ENCODE measurements around the gene AHR.

GRCh38 chr7:17326378-17326777 lies 27.9 kb downstream of the AHR start:
- no peak for TF ChIP-seq POLR2A (IDR thresholded peaks at IDR 0.05)
- TF ChIP-seq, protein P1, sequence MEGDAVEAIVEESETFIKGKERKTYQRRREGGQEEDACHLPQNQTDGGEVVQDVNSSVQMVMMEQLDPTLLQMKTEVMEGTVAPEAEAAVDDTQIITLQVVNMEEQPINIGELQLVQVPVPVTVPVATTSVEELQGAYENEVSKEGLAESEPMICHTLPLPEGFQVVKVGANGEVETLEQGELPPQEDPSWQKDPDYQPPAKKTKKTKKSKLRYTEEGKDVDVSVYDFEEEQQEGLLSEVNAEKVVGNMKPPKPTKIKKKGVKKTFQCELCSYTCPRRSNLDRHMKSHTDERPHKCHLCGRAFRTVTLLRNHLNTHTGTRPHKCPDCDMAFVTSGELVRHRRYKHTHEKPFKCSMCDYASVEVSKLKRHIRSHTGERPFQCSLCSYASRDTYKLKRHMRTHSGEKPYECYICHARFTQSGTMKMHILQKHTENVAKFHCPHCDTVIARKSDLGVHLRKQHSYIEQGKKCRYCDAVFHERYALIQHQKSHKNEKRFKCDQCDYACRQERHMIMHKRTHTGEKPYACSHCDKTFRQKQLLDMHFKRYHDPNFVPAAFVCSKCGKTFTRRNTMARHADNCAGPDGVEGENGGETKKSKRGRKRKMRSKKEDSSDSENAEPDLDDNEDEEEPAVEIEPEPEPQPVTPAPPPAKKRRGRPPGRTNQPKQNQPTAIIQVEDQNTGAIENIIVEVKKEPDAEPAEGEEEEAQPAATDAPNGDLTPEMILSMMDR (IDR thresholded peaks at IDR 0.05), result no peak
- TF ChIP-seq POLR2AphosphoS5 (IDR thresholded peaks at IDR 0.05), result no peak
